GM12892 (cell line): Measurements from ENCODE around the gene MRTFB.
"Not testable (repeated sequence)": the region's sequence is repeated elsewhere in the genome, so short reads cannot be mapped to it uniquely, and the experiment has no call there.

Experiments
- DNase-seq: peaks from one replicate; pipeline ENCODE4 v3.0.0; 2011; ENCODE audit not compliant: insufficient read length
- FAIRE-seq: peaks from 2 replicates; lab custom pipeline; 2011; peaks lifted over from hg19 to GRCh38; lab: Jason Lieb, UNC
- POLR2A ChIP-seq: IDR thresholded peaks from 2 replicates; pipeline ENCODE4 v1.6.1; 2011; ENCODE audit warnings: low read depth, low read length, control low read depth
- POLR2AphosphoS5 ChIP-seq: IDR thresholded peaks from 2 replicates; pipeline ENCODE4 v1.6.1; 2011; ENCODE audit warnings: low read depth, low read length, control low read depth
- TAF1 ChIP-seq: IDR thresholded peaks from 2 replicates; pipeline ENCODE4 v1.6.1; 2011; ENCODE audit warnings: low read depth, mild to moderate bottlenecking, control low read depth, low read length, borderline replicate concordance

MRTFB gene

GRCh38 chr16:14109782-14110727, 38.9 kb downstream of the MRTFB start:
- no peak for FAIRE-seq
- no peak for DNase-seq
- TF ChIP-seq POLR2A = no peak
- no peak for TF ChIP-seq POLR2AphosphoS5
- no peak for TF ChIP-seq TAF1

- DNase-seq = no peak
- no peak for FAIRE-seq
- TF ChIP-seq TAF1 = no peak
- TF ChIP-seq POLR2A = no peak
- no peak for TF ChIP-seq POLR2AphosphoS5
Measured at GRCh38 chr16:14110728-14111251, 39.7 kb downstream of the MRTFB start.

GRCh38 chr16:14111713-14112538, 40.8 kb downstream of the MRTFB start:
- no peak for TF ChIP-seq POLR2A
- TF ChIP-seq POLR2AphosphoS5 = no peak
- no peak for TF ChIP-seq TAF1
- DNase-seq (no peak), FAIRE-seq (no peak)

- DNase-seq = no peak
- TF ChIP-seq POLR2A = no peak
- TF ChIP-seq POLR2AphosphoS5 = no peak
- no peak for TF ChIP-seq TAF1
- no peak for FAIRE-seq
Measured at GRCh38 chr16:14112539-14112856, 41.4 kb downstream of the MRTFB start.

GRCh38 chr16:14113344-14113743, 42.2 kb downstream of the MRTFB start:
- FAIRE-seq = no peak
- DNase-seq = no peak
- TF ChIP-seq POLR2AphosphoS5 (no peak), TAF1 (no peak), POLR2A (no peak)

GRCh38 chr16:14117051-14117450, 45.9 kb downstream of the MRTFB start:
- TF ChIP-seq POLR2A = no peak
- no peak for TF ChIP-seq POLR2AphosphoS5
- no peak for TF ChIP-seq TAF1
- no peak for DNase-seq
- no peak for FAIRE-seq

- TF ChIP-seq POLR2A (no peak), POLR2AphosphoS5 (no peak), TAF1 (no peak)
- FAIRE-seq (no peak), DNase-seq (no peak)
Measured at GRCh38 chr16:14119799-14120198, 48.7 kb downstream of the MRTFB start.

- DNase-seq = no peak
- TF ChIP-seq POLR2AphosphoS5 = no peak
- TF ChIP-seq POLR2A = no peak
- no peak for TF ChIP-seq TAF1
- no peak for FAIRE-seq
Measured at GRCh38 chr16:14120335-14120734, 49.2 kb downstream of the MRTFB start.

- no peak for TF ChIP-seq TAF1
- no peak for TF ChIP-seq POLR2A
- no peak for TF ChIP-seq POLR2AphosphoS5
- DNase-seq (no peak), FAIRE-seq (no peak)
Measured at GRCh38 chr16:14121142-14121541, 50.0 kb downstream of the MRTFB start.

- no peak for FAIRE-seq
- TF ChIP-seq POLR2AphosphoS5 (no peak), TAF1 (no peak), POLR2A (no peak)
- DNase-seq = no peak
Measured at GRCh38 chr16:14121872-14122271, 50.8 kb downstream of the MRTFB start.

- not testable (repeated sequence) for FAIRE-seq, DNase-seq
Measured at GRCh38 chr16:14122430-14122829, 51.3 kb downstream of the MRTFB start.
